Epidermal melanocyte (primary cell): ENCODE measurements around the gene SPAG6.
A peak's percentile ranks its signal among the peaks of the same experiment; 100 is the strongest.

Experiments used
- DNase-seq: peaks from one replicate; pipeline ENCODE4 v3.0.0; 2011; ENCODE audit warnings: low spot score; ENCODE audit not compliant: insufficient read length

SPAG6 gene

GRCh38 chr10:22321924-22322640 lies 23.2 kb upstream of the SPAG6 start:
- no peak for DNase-seq

GRCh38 chr10:22322641-22323160 lies 22.6 kb upstream of the SPAG6 start:
- DNase-seq, result no peak

DNA sequence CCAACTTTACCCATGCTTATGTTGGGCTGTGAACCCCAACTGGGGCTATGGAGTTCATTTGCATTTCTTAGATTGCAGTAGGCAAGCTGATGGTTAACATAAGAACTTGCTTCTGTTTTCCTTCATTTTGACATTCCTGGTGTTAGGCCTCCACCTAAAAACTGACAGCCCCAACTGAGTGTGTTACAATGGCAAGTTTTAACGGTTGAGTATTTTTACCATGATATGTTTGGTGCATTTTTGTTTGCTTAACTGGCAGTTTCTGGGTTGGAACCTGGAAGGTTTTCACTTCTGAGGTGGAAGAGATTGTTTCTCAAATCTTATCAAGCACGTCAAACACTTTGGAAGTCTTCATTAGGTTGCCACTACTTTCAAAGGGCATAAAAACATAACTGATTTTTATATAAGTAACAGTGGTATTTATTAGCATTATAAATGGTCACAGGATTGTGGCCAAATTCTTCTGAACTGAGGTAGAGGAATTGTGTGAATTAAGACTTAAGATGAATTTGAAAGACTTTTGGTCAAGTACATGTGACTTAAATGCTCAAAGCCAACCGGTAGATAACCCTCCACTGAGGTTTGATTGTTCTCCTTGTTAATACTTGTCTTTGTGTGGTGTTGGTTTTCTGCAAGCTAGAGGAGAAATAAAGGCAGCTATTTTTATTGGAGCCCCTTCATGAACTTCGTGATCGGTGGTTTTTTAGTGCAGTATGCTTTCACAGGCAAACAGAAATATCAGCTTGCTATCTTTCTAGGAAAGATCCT lies 21.6 kb upstream of the SPAG6 start:
- DNase-seq, result no peak

- DNase-seq, result no peak
Measured at GRCh38 chr10:22324413-22324812, 20.9 kb upstream of the SPAG6 start.

- DNase-seq, result no peak
Measured at GRCh38 chr10:22324893-22325271, 20.4 kb upstream of the SPAG6 start.

- peak; percentile 93 for DNase-seq
Measured at GRCh38 chr10:22325272-22326144, 19.8 kb upstream of the SPAG6 start.

- DNase-seq, result no peak
Measured at GRCh38 chr10:22326145-22326702, 19.1 kb upstream of the SPAG6 start.

GRCh38 chr10:22329150-22329549 lies 16.1 kb upstream of the SPAG6 start:
- no peak for DNase-seq

GRCh38 chr10:22332116-22332692 lies 13.1 kb upstream of the SPAG6 start:
- DNase-seq, result no peak

- no peak for DNase-seq
Measured at GRCh38 chr10:22333167-22333974, 11.9 kb upstream of the SPAG6 start.

GRCh38 chr10:22333975-22334282 lies 11.4 kb upstream of the SPAG6 start:
- DNase-seq, result no peak

- no peak for DNase-seq
Measured at GRCh38 chr10:22334414-22335172, 10.7 kb upstream of the SPAG6 start.

GRCh38 chr10:22335173-22335933 lies 9.9 kb upstream of the SPAG6 start:
- peak; percentile 57 for DNase-seq

DNA sequence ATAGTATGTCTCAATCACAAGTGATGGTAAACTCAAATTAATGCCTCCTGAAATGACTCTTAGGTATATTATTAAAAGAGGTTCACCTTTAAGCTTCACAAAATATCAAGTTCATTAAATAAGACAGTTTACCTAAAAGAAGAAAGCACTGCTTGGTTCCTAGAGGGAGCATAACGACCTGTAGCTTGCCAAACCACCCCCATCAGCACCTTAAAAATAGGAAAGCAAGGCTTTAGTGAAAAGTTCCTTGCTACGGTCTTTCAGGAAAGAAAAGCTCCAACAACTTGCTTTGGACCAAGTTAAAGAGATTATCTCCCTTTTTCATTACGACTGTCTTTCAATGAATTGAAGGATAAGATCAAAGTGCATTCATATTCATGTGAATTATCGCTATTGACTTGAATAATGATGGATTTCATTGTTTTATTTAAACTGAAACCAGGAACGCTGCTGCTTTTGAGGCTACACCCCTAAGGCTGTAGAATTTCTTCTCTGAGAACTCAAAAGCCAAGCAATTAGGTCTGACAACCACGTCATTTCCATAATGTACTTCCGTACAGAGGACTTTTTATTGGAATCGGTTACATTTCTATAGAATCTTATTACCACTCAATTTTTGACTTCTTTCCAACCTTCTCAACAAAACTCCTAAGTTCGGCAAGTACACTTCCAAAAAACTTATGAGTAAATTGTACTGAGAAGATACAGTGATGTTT lies 7.0 kb upstream of the SPAG6 start:
- no peak for DNase-seq

DNA sequence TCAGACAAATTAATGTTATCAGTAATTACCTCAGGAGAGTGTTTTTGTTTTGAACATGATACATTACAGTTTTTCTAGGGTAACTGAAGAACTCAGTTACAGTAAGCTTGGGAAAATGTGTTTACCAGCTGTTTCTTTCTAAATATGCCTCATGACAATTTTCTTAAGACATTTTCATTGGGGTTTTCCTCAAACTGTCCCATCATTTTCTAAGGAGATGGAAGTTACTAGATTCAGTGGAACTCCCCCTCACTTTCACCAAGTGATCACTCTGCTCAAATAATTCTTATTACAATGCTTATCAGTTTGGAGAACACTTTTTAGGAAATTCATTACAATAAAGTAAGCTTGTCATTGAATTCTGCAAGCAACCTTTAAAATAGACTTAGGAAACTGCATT lies 6.4 kb upstream of the SPAG6 start:
- no peak for DNase-seq

DNA sequence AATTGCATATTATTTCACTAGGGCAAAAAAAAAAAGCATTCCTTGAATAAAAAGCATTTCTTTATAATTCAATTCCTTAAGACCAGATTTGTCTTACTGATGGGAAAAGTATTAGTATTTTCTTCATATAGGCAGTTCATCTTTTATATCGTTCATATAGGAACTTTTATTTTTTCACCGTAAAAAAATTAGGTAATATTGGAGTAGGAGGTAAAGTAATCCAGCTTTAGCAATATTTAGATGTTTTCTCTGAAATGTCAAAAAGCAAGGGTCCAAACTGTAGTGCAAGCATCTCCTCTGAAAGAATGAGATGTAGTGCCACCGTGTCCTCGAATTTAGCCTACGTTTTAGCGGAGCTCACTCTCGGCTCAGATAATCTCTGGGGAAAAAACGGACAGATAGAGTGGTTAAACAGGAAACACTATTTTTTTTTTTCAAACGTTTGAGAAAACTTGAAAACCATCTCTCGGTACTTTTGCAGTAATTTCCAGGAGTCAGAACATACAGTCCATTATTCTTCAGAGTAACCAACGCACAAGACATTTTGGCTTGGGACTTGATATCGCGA lies 5.5 kb upstream of the SPAG6 start:
- no peak for DNase-seq

- peak; percentile 89 for DNase-seq
Measured at GRCh38 chr10:22340329-22341189, 4.7 kb upstream of the SPAG6 start.
